GM21447 (cell line): ENCODE measurements around the gene HSD17B2.
"Not testable (repeated sequence)": the region's sequence is repeated elsewhere in the genome, so short reads cannot be mapped to it uniquely, and the experiment has no call there.

Experiments
- ATAC-seq: cut with Tn5 transposase; IDR thresholded peaks from one replicate; pipeline ENCODE4 v1.9.1; 2021; ENCODE audit not compliant: unreplicated experiment

HSD17B2 gene

GRCh38 chr16:82074019-82074558 is 39.0 kb downstream of the HSD17B2 start:
- no peak for ATAC-seq

GRCh38 chr16:82078125-82078524 is 43.1 kb downstream of the HSD17B2 start:
- ATAC-seq: no peak

GRCh38 chr16:82079892-82080291 is 44.8 kb downstream of the HSD17B2 start:
- ATAC-seq: no peak

- ATAC-seq: no peak
Observed at GRCh38 chr16:82081264-82081663, 46.2 kb downstream of the HSD17B2 start.

- ATAC-seq: no peak
Observed at GRCh38 chr16:82082097-82082496, 47.0 kb downstream of the HSD17B2 start.

GRCh38 chr16:82082543-82083244 is 47.6 kb downstream of the HSD17B2 start:
- no peak for ATAC-seq

GRCh38 chr16:82083710-82084353 is 48.8 kb downstream of the HSD17B2 start:
- no peak for ATAC-seq

- no peak for ATAC-seq
Observed at GRCh38 chr16:82085011-82085779, 50.1 kb downstream of the HSD17B2 start.

- ATAC-seq: no peak
Observed at GRCh38 chr16:82088483-82088882, 53.4 kb downstream of the HSD17B2 start.

- no peak for ATAC-seq
Observed at GRCh38 chr16:82091241-82091640, 56.2 kb downstream of the HSD17B2 start.

- no peak for ATAC-seq
Observed at GRCh38 chr16:82092711-82093110, 57.7 kb downstream of the HSD17B2 start.

GRCh38 chr16:82093666-82094300 is 58.7 kb downstream of the HSD17B2 start:
- ATAC-seq: no peak

GRCh38 chr16:82094942-82095540 is 60.0 kb downstream of the HSD17B2 start:
- ATAC-seq: no peak

- ATAC-seq: no peak
Observed at GRCh38 chr16:82096641-82097040, 61.6 kb downstream of the HSD17B2 start.

GRCh38 chr16:82105107-82105506 is 70.1 kb downstream of the HSD17B2 start:
- ATAC-seq: no peak

- ATAC-seq: no peak
Observed at GRCh38 chr16:82108100-82108499, 73.0 kb downstream of the HSD17B2 start.

GRCh38 chr16:82108774-82109173 is 73.7 kb downstream of the HSD17B2 start:
- ATAC-seq: no peak

GRCh38 chr16:82109266-82109665 is 74.2 kb downstream of the HSD17B2 start:
- ATAC-seq: not testable (repeated sequence)

GRCh38 chr16:82111944-82112343 is 76.9 kb downstream of the HSD17B2 start:
- no peak for ATAC-seq

- no peak for ATAC-seq
Observed at GRCh38 chr16:82113741-82114140, 78.7 kb downstream of the HSD17B2 start.

- no peak for ATAC-seq
Observed at GRCh38 chr16:82116535-82116934, 81.5 kb downstream of the HSD17B2 start.
